ENCODE measurements around the gene DLGAP4.
A peak's percentile ranks its signal among the peaks of the same experiment; 100 is the strongest.

Gene DLGAP4

GRCh38 chr20:36480456-36481048 is 174.4 kb downstream of the DLGAP4 start:
- no peak for DNase-seq

GRCh38 chr20:36481380-36482043 is 175.4 kb downstream of the DLGAP4 start:
- no peak for DNase-seq

- DNase-seq, result no peak
Measured at GRCh38 chr20:36482044-36482473, 175.9 kb downstream of the DLGAP4 start.

GRCh38 chr20:36483209-36483918 is 177.2 kb downstream of the DLGAP4 start:
- DNase-seq, result no peak

GRCh38 chr20:36483919-36484808 is 178.0 kb downstream of the DLGAP4 start:
- no peak for DNase-seq

GRCh38 chr20:36485286-36485685 is 179.1 kb downstream of the DLGAP4 start:
- DNase-seq, result no peak

- DNase-seq, result no peak
Measured at GRCh38 chr20:36487069-36487468, 180.9 kb downstream of the DLGAP4 start.

GRCh38 chr20:36490191-36490590 is 184.1 kb downstream of the DLGAP4 start:
- DNase-seq, result no peak

GRCh38 chr20:36491901-36492617 is 185.9 kb downstream of the DLGAP4 start:
- no peak for DNase-seq

GRCh38 chr20:36493051-36493800 is 187.1 kb downstream of the DLGAP4 start:
- no peak for DNase-seq

- DNase-seq, result no peak
Measured at GRCh38 chr20:36493801-36494114, 187.6 kb downstream of the DLGAP4 start.

- no peak for DNase-seq
Measured at GRCh38 chr20:36496707-36497669, 190.8 kb downstream of the DLGAP4 start.

- peak; percentile 53 for DNase-seq
Measured at GRCh38 chr20:36497856-36498255, 191.7 kb downstream of the DLGAP4 start.

- no peak for DNase-seq
Measured at GRCh38 chr20:36498386-36499179, 192.4 kb downstream of the DLGAP4 start.

- DNase-seq, result no peak
Measured at GRCh38 chr20:36499211-36499610, 193.1 kb downstream of the DLGAP4 start.

GRCh38 chr20:36499723-36500501 is 193.8 kb downstream of the DLGAP4 start:
- DNase-seq, result no peak

- no peak for DNase-seq
Measured at GRCh38 chr20:36501367-36502006, 195.3 kb downstream of the DLGAP4 start.

- no peak for DNase-seq
Measured at GRCh38 chr20:36504295-36504694, 198.2 kb downstream of the DLGAP4 start.
